Karpas-422 (cell line): ENCODE results near the gene MID1IP1. TPM values are rescaled to one million over a fixed set of nuclear protein-coding genes. Genes with fewer than 3 reads are reported as not detected.

Experiments
- DNase-seq: peaks from one replicate; pipeline ENCODE4 v3.0.0-alpha.2; 2015
- H2AFZ ChIP-seq: fragments of 200-600 bp; sonication (generic); 2 replicates; pipeline ENCODE4 v1.6.1; 2014; ENCODE audit warnings: antibody characterized with exemption, low read length, mixed read lengths
- H3K27ac ChIP-seq: fragments of 200-600 bp; sonication (generic); 2 replicates; pipeline ENCODE4 v1.5.1; 2014; ENCODE audit warnings: mild to moderate bottlenecking, low read length, moderate library complexity
- H3K27me3 ChIP-seq: fragments of 200-600 bp; sonication (generic); 2 replicates; pipeline ENCODE4 v1.6.1; 2014; ENCODE audit warnings: low read length, mixed read lengths
- H3K36me3 ChIP-seq: fragments of 200-600 bp; sonication (generic); 2 replicates; pipeline ENCODE4 v1.6.1; 2014; ENCODE audit warnings: low read length, mixed read lengths; ENCODE audit not compliant: insufficient read depth
- H3K4me1 ChIP-seq: fragments of 200-600 bp; sonication (generic); 2 replicates; pipeline ENCODE4 v1.6.1; 2014; ENCODE audit warnings: mild to moderate bottlenecking, low read length, mixed read lengths
- H3K4me2 ChIP-seq: fragments of 200-600 bp; sonication (generic); 2 replicates; pipeline ENCODE4 v1.6.1; 2014; ENCODE audit warnings: low read length, low read depth, mild to moderate bottlenecking; ENCODE audit not compliant: poor library complexity, severe bottlenecking
- H3K4me3 ChIP-seq: fragments of 200-600 bp; sonication (generic); 2 replicates; pipeline ENCODE4 v1.5.1; 2014; ENCODE audit warnings: mild to moderate bottlenecking, antibody characterized with exemption, low read length, mixed read lengths
- H3K79me2 ChIP-seq: fragments of 200-600 bp; sonication (generic); 2 replicates; pipeline ENCODE4 v1.6.1; 2014; ENCODE audit warnings: mild to moderate bottlenecking, low read length, mixed read lengths
- H3K9ac ChIP-seq: fragments of 200-600 bp; sonication (generic); 2 replicates; pipeline ENCODE4 v1.6.0; 2014; ENCODE audit warnings: low read length
- H3K9me2 ChIP-seq: fragments of 200-600 bp; sonication (generic), shearing (Covaris generic); replicated peaks from 2 replicates; pipeline ENCODE4 v1.6.0; 2014; ENCODE audit warnings: mild to moderate bottlenecking, low read length, moderate library complexity; ENCODE audit not compliant: insufficient read depth
- H3K9me3 ChIP-seq: fragments of 300-700, 200-600 bp; sonication (generic); 2 replicates; pipeline ENCODE4 v1.6.1; 2014; ENCODE audit warnings: low read length, mixed read lengths
- H4K20me1 ChIP-seq: fragments of 200-600 bp; sonication (generic); 2 replicates; pipeline ENCODE4 v1.6.1; 2014; ENCODE audit warnings: mild to moderate bottlenecking, antibody characterized with exemption, low read length, low read depth; ENCODE audit not compliant: insufficient read depth
- total RNA-seq: library from RNA; depleted of rRNA; stranded (reverse); fragments of >200 nt; shearing (Covaris generic); gene quantifications from 2 replicates; pipeline ENCODE4 v1.2.3, GENCODE V29; 2014; ENCODE audit warnings: low replicate concordance; rRNA removed

Gene MID1IP1
- total RNA-seq, 1 experiment from 2014 or later, result not detected

DNA sequence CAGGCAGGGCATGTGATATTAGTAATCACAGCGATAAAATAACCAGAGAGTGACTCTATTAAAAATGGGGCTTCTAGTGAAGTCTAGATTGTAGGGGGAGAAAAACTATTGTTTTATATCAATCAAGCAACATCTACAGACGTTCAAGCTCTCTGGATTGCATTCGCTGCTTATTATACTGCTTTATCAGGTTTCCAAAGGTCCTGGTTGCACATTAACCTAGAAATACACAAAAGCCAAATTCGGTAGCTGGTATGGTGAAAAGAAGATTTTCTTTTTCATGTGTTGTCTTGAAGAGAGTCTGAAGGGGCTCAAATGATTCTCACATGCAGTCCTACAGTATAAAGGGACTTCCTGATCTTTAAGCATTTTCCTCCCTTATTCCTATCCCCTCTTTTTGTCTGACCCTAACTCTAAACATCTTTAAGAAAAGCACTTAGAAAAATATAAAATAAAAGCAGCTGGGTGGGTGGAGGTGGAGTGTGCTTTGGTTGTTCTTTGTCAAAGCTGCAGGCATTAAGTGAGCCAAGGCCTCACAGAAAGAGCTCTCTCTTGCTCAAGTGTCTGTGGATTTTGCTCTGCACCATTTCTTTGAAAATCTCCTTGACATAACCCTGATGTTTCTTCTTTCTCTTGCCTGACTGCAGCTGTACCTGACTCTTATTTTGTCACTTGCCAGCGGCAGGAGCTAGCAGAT lies 46.1 kb downstream of the MID1IP1 start:
- Histone ChIP-seq H3K9me3 (no peaks in the 10 kb centered on the region), H3K4me3 (no peak overlapping the region), H3K9ac (no peak overlapping the region), H3K4me1 (no peaks in the 10 kb centered on the region), H4K20me1 (no peaks in the 10 kb centered on the region), H3K9me2 (no peaks in the 10 kb centered on the region; the same call in 1 of the 2 replicates), H3K27me3 (no peaks in the 10 kb centered on the region), H3K4me2 (no peak overlapping the region), H3K36me3 (no peaks in the 10 kb centered on the region), H3K79me2 (no peaks in the 10 kb centered on the region), H2AFZ (no peak overlapping the region), H3K27ac (no peak overlapping the region)
- no peak for DNase-seq

DNA sequence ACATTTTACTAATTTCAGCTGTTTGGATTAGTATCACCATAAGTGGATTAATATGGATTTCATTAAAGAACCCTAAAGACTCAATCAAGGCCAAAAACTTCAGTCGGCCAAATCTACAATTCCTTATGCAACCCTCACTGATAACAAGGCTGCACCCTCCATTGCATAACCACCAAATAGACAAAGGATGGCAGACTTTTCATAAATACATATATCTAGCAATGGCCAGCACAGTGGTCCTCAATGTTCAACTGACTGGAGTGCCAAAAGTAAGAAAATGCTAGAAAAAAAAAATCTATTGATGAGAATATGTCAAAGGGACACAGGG lies 46.6 kb downstream of the MID1IP1 start:
- Histone ChIP-seq H3K27me3 (no peaks in the 10 kb centered on the region), H3K9me2 (no peaks in the 10 kb centered on the region), H3K4me1 (no peaks in the 10 kb centered on the region), H3K4me2 (no peak overlapping the region), H2AFZ (no peak overlapping the region), H4K20me1 (no peaks in the 10 kb centered on the region), H3K9me3 (no peaks in the 10 kb centered on the region), H3K27ac (no peak overlapping the region), H3K4me3 (no peak overlapping the region), H3K79me2 (no peaks in the 10 kb centered on the region), H3K9ac (no peak overlapping the region), H3K36me3 (no peaks in the 10 kb centered on the region)
- no peak for DNase-seq

DNA sequence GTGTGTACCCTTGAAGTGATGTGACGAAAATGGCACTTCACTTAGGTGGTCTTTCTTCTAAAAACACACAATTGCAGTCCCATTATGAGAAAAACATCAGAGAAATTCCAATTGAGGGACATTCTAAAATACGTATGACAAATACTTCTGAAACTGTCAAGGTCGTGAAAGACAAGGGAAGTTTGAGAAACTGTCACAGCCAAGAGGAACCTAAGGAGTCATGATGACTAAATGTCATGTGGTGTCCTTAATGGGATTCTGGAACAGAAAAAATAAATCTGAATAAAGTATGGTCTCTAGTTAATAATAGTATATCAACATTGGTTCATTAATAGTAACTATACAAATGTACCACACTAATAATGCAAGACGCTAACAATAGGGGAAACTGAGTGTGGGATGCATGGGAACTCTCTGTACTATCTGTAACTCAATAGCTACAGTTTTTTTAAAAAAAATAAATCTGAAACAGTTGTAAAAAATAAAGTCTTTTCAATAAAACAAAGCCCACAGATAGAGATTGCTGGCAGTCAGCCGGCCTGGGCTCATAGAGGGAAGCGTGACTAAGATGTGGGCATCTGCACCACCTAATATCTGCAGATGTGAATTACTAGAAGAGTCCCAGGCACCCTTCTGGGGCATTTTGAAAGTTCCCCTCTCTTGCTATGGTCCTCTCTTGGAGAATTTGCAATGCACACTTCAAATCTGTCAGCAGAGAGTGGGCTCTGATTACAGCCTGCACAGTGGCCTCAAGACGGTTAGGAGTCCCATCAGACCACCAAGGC lies 47.6 kb downstream of the MID1IP1 start:
- H3K4me3 ChIP-seq, result no peak overlapping the region
- H3K79me2 ChIP-seq, result no peaks in the 10 kb centered on the region
- no peak overlapping the region for H3K9ac ChIP-seq
- no peaks in the 10 kb centered on the region for H3K4me1 ChIP-seq
- H3K36me3 ChIP-seq, result no peaks in the 10 kb centered on the region
- H3K27me3 ChIP-seq, result no peaks in the 10 kb centered on the region
- no peaks in the 10 kb centered on the region for H3K9me3 ChIP-seq
- H3K27ac ChIP-seq, result no peak overlapping the region
- no peaks in the 10 kb centered on the region for H4K20me1 ChIP-seq
- no peak for DNase-seq
- no peak overlapping the region for H3K4me2 ChIP-seq
- H3K9me2 ChIP-seq, result no peaks in the 10 kb centered on the region
- H2AFZ ChIP-seq, result no peak overlapping the region

DNA sequence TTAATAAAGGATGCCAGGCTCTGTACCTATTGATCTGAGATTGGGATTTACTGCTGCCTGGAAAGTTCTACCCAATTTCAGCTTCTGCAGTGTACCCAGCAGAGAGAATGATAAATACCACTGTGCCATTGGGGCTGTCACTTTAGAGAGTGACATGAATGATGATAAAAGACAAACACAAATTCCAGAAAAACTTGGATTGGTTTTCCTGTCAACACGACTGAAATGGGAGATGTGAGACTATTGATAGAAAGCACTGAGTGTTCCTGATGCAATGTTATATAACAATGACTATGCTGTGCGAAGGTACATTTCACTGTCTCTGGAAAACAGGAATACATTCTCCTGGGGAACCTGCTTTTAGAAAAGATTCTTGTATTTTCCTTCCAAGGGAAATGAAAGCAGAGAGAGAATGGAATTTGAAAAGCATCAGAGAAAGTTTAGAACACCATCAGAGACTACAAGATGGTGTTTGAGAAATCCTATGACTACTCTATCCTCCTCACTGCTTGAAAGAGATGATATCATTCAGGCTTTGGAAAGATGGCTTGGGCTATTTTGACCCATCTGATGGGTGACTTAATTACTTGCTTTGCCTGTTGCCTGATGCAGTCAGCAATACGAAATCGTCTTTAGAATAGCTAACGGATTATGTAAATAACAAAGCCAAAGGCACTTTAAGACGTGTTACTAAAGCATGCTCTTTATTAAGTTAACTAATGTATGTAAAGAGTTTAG lies 49.7 kb downstream of the MID1IP1 start:
- no peaks in the 10 kb centered on the region for H3K36me3 ChIP-seq
- no peak overlapping the region for H3K27ac ChIP-seq
- no peak overlapping the region for H3K9ac ChIP-seq
- no peaks in the 10 kb centered on the region for H3K79me2 ChIP-seq
- H3K4me2 ChIP-seq, result no peak overlapping the region
- no peaks in the 10 kb centered on the region for H3K9me3 ChIP-seq
- no peak overlapping the region for H3K4me3 ChIP-seq
- no peak for DNase-seq
- H3K27me3 ChIP-seq, result no peaks in the 10 kb centered on the region
- no peak overlapping the region for H2AFZ ChIP-seq
- no peaks in the 10 kb centered on the region for H3K9me2 ChIP-seq
- no peaks in the 10 kb centered on the region for H4K20me1 ChIP-seq
- no peaks in the 10 kb centered on the region for H3K4me1 ChIP-seq

DNA sequence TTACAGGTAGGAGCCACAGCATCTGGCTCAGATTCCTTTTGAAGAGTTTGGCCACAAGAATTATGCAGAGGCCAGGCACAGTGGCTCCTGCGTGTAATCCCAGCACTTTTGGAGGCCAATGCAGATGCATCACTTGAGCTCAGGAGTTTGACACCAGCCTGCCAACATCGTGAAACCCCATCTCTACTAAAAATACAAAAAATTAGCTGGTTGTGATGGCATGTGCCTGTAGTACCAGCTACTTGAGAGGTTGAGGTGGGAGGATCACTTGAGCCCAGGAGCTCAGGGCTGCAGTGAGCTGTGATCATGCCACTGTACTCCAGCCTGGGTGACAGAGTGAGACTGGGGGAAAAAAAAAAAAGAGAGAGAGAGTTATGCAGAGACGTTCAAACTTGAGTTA lies 53.0 kb downstream of the MID1IP1 start:
- Histone ChIP-seq H2AFZ (no peak overlapping the region), H3K27me3 (no peaks in the 10 kb centered on the region), H3K4me3 (no peak overlapping the region), H4K20me1 (no peaks in the 10 kb centered on the region), H3K9me3 (no peaks in the 10 kb centered on the region), H3K27ac (no peak overlapping the region), H3K36me3 (no peaks in the 10 kb centered on the region), H3K4me1 (no peaks in the 10 kb centered on the region), H3K79me2 (no peaks in the 10 kb centered on the region), H3K4me2 (no peak overlapping the region), H3K9ac (no peak overlapping the region), H3K9me2 (no peaks in the 10 kb centered on the region)
- no peak for DNase-seq

Other genes starting within 250 kb of the MID1IP1 start
- not detected in 2 replicates for gene TSPAN7, start 239.9 kb upstream of the MID1IP1 start, total RNA-seq